Ramos (cell line): ENCODE results near the gene GPI.

Experiments used
- in situ Hi-C: fragments of 300-500 bp; cut with MboI; formaldehyde crosslinking; loops from one replicate; pipeline ENCODE4 v1.14.3; 2022; ENCODE audit warnings: low sequenced_read_pairs; ENCODE audit not compliant: unreplicated experiment

The GPI gene

GRCh38 chr19:34432797-34433196, 67.8 kb downstream of the GPI start:
- in situ Hi-C loops, result no loop called here

DNA sequence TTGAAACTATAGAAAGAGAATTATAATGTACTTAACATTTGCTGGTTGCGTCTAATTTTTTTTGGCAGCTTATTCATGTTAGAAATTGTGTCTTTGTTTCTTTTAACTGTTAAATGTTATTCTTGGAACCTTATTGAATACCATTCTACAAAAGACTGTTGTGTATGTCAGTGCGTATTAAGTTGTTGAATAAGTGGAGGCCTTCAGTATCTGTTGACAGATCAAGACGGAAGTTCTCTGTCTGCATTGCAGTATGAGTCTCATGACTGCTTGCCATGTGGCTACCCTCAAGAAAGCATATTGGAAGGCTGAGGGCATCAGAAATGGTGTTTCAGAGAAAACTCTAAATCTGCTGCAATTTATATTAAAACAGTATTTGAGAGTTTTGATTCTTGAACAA, 71.7 kb downstream of the GPI start:
- in situ Hi-C loops, result no loop called here

DNA sequence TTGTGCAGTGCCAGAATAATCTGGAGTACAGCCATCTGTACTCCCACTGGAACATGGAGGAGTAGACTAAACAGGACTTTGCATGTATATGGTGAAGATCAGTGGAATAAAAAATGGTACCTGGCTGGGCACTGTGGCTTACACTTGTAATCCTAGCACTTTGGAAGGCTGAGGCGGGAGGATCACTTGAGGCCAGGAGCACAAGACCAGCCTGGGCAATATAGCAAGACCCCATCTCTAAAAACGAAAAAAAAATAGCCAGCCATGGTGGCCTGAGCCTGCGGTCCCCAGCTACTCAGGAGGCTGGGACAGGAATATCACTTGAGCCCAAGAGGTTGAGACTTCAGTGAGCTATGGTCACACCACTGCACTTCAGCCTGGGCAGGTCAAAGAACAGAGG, 83.2 kb downstream of the GPI start:
- in situ Hi-C loops, result no loop called here
